ENCODE results near the gene GHDC.

- TF ChIP-seq, protein P1, sequence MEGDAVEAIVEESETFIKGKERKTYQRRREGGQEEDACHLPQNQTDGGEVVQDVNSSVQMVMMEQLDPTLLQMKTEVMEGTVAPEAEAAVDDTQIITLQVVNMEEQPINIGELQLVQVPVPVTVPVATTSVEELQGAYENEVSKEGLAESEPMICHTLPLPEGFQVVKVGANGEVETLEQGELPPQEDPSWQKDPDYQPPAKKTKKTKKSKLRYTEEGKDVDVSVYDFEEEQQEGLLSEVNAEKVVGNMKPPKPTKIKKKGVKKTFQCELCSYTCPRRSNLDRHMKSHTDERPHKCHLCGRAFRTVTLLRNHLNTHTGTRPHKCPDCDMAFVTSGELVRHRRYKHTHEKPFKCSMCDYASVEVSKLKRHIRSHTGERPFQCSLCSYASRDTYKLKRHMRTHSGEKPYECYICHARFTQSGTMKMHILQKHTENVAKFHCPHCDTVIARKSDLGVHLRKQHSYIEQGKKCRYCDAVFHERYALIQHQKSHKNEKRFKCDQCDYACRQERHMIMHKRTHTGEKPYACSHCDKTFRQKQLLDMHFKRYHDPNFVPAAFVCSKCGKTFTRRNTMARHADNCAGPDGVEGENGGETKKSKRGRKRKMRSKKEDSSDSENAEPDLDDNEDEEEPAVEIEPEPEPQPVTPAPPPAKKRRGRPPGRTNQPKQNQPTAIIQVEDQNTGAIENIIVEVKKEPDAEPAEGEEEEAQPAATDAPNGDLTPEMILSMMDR (IDR thresholded peaks at IDR 0.05; ENCODE audit: low read depth, low read length): no peak
- no peak for TF ChIP-seq EZH2phosphoT487 (IDR thresholded peaks at IDR 0.05; ENCODE audit: low read depth)
Measured at GRCh38 chr17:42159796-42160530, 34.3 kb downstream of the GHDC start.
